Measurements from ENCODE around the gene PABPC1L.

Gene PABPC1L

GRCh38 chr20:44900231-44900854 is 9.5 kb upstream of the PABPC1L start:
- DNase-seq (ENCODE audit: low read depth), result peak; percentile 41

- peak; percentile 83 for DNase-seq (ENCODE audit: low read depth)
Observed at GRCh38 chr20:44901974-44902373, 7.9 kb upstream of the PABPC1L start.

GRCh38 chr20:44904377-44904776 is 5.5 kb upstream of the PABPC1L start:
- no peak for DNase-seq (ENCODE audit: low read depth)

GRCh38 chr20:44908987-44909871 is 631 bp upstream of the PABPC1L start:
- DNase-seq (ENCODE audit: low read depth), result no peak

GRCh38 chr20:44910690-44911262 is 916 bp downstream of the PABPC1L start:
- DNase-seq (ENCODE audit: low read depth), result peak; percentile 31

GRCh38 chr20:44911264-44911921 is 1.5 kb downstream of the PABPC1L start:
- peak; percentile 74 for DNase-seq (ENCODE audit: low read depth)

GRCh38 chr20:44912189-44912588 is 2.3 kb downstream of the PABPC1L start:
- DNase-seq (ENCODE audit: low read depth), result no peak

- no peak for DNase-seq (ENCODE audit: low read depth)
Observed at GRCh38 chr20:44914924-44915323, 5.1 kb downstream of the PABPC1L start.

GRCh38 chr20:44916586-44916985 is 6.7 kb downstream of the PABPC1L start:
- no peak for DNase-seq (ENCODE audit: low read depth)

- no peak for DNase-seq (ENCODE audit: low read depth)
Observed at GRCh38 chr20:44917399-44917798, 7.5 kb downstream of the PABPC1L start.

GRCh38 chr20:44918342-44918741 is 8.5 kb downstream of the PABPC1L start:
- no peak for DNase-seq (ENCODE audit: low read depth)

- DNase-seq (ENCODE audit: low read depth), result no peak
Observed at GRCh38 chr20:44918761-44919160, 8.9 kb downstream of the PABPC1L start.

GRCh38 chr20:44921447-44921846 is 11.6 kb downstream of the PABPC1L start:
- no peak for DNase-seq (ENCODE audit: low read depth)

- no peak for DNase-seq (ENCODE audit: low read depth)
Observed at GRCh38 chr20:44924541-44924940, 14.7 kb downstream of the PABPC1L start.

GRCh38 chr20:44928595-44928994 is 18.7 kb downstream of the PABPC1L start:
- no peak for DNase-seq (ENCODE audit: low read depth)

GRCh38 chr20:44930517-44931168 is 20.8 kb downstream of the PABPC1L start:
- no peak for DNase-seq (ENCODE audit: low read depth)

GRCh38 chr20:44931911-44932310 is 22.1 kb downstream of the PABPC1L start:
- DNase-seq (ENCODE audit: low read depth), result no peak

GRCh38 chr20:44932916-44933315 is 23.1 kb downstream of the PABPC1L start:
- no peak for DNase-seq (ENCODE audit: low read depth)

- no peak for DNase-seq (ENCODE audit: low read depth)
Observed at GRCh38 chr20:44936510-44936909, 26.6 kb downstream of the PABPC1L start.

GRCh38 chr20:44938637-44939036 is 28.8 kb downstream of the PABPC1L start:
- peak; percentile 17 for DNase-seq (ENCODE audit: low read depth)

GRCh38 chr20:44941120-44941691 is 31.3 kb downstream of the PABPC1L start:
- no peak for DNase-seq (ENCODE audit: low read depth)

All from ELR (cell line).